HepG2 (cell line): Measurements from ENCODE around the gene KLHL18. TPM values are rescaled to one million over a fixed set of nuclear protein-coding genes. Genes with fewer than 3 reads are reported as not detected.

ENCODE experiments used
- ARID2 ChIP-seq: sonication (generic); formaldehyde crosslinking; IDR thresholded peaks from 2 replicates; pipeline ENCODE4 v1.8.1; 2022; ENCODE audit warnings: mild to moderate bottlenecking, missing genetic modification reagents, borderline replicate concordance
- ARID4A ChIP-seq: sonication (generic); formaldehyde crosslinking; IDR thresholded peaks from 2 replicates; pipeline ENCODE4 v1.5.0; 2020; ENCODE audit warnings: mild to moderate bottlenecking, missing genetic modification reagents, borderline replicate concordance
- ATF4 ChIP-seq, 2 experiments: fragments of 450-650 bp in 1 of 2; sonication (generic) in 1 of 2; formaldehyde crosslinking; IDR thresholded peaks; 2 replicates each; pipeline versions ENCODE4 v1.5.0 to v1.8.0; 2020 to 2022; ENCODE audit warnings: mild to moderate bottlenecking in 1 of 2, missing genetic modification reagents in 1 of 2
- DR1 ChIP-seq: sonication (generic); formaldehyde crosslinking; IDR thresholded peaks from 2 replicates; pipeline ENCODE4 v1.8.0; 2021; ENCODE audit warnings: mild to moderate bottlenecking, missing genetic modification reagents, inconsistent platforms
- IRX3 ChIP-seq: sonication (generic); formaldehyde crosslinking; IDR thresholded peaks from 2 replicates; pipeline ENCODE4 v1.8.1; 2023; ENCODE audit warnings: mild to moderate bottlenecking, low read depth, missing genetic modification reagents, borderline replicate concordance
- KIAA2018 ChIP-seq: sonication (generic); formaldehyde crosslinking; IDR thresholded peaks from 2 replicates; pipeline ENCODE4 v1.5.0; 2020; ENCODE audit warnings: mild to moderate bottlenecking, missing genetic modification reagents, borderline replicate concordance
- KLF11 ChIP-seq: IDR thresholded peaks from 2 replicates; pipeline ENCODE4 v1.6.1; 2016; ENCODE audit warnings: missing compliant biosample characterization
- POLR2A ChIP-seq, 2 experiments: IDR thresholded peaks; 2 replicates each; pipeline ENCODE4 v1.6.1; 2011; ENCODE audit warnings: low read depth in 2 of 2, low read length in 2 of 2, mild to moderate bottlenecking in 1 of 2, moderate library complexity in 1 of 2; ENCODE audit not compliant: insufficient read depth in 1 of 2
- U2AF1 ChIP-seq: fragments of 200-400 bp; formaldehyde crosslinking; optimal IDR thresholded peaks from 2 replicates; pipeline ENCODE3; 2017; ENCODE audit warnings: mild to moderate bottlenecking, low read depth, low read length
- YEATS4 ChIP-seq: sonication (generic); formaldehyde crosslinking; IDR thresholded peaks from 2 replicates; pipeline ENCODE4 v1.4.0; 2020; ENCODE audit warnings: missing genetic modification reagents, borderline replicate concordance
- ZBTB39 ChIP-seq: sonication (generic); formaldehyde crosslinking; IDR thresholded peaks from 2 replicates; pipeline ENCODE4 v1.5.0; 2020; ENCODE audit warnings: missing genetic modification reagents
- ZNF556 ChIP-seq: sonication (generic); formaldehyde crosslinking; IDR thresholded peaks from 2 replicates; pipeline ENCODE4 v1.4.0; 2020; ENCODE audit warnings: mild to moderate bottlenecking, missing genetic modification reagents, borderline replicate concordance
- polyA plus RNA-seq, 8 experiments: library from polyadenylated mRNA; depleted of rRNA in 3 of 8; stranded (reverse) in 7 of 8; unstranded in 1 of 8; fragments of >200 nt; fragmentation: Illumina TruSeq in 4 of 8; extraction: Trizol in 4 of 8; gene quantifications; 2 replicates each; pipeline versions ENCODE4 v1.2.1 to v1.2.3, GENCODE V29; 2011 to 2016; ENCODE audit warnings: low read depth in 4 of 8, missing spikeins in 1 of 8, mixed read lengths in 1 of 8; ENCODE audit not compliant: insufficient read depth in 1 of 8
- total RNA-seq, 5 experiments: library from RNA; depleted of rRNA; stranded (reverse); fragments of >200 nt; fragmentation: Illumina TruSeq; extraction: Trizol; gene quantifications; 2 replicates each; pipeline ENCODE4 v1.2.3, GENCODE V29; 2016; ENCODE audit warnings: low read depth in 1 of 5

KLHL18 gene
- total and polyA plus RNA-seq, 2 of the 13 experiments (the other 11 are each of a cell fraction or from before 2014, with no cell fraction given): 17.5 to 18.8 TPM

- TF ChIP-seq ARID2 (CRISPR knock-in tag) (peak; percentile 44; the same call in 1 of the 2 replicates), ARID4A (CRISPR knock-in tag) (peak; percentile 95), IRX3 (CRISPR knock-in tag) (peak; percentile 11; the same call in 1 of the 2 replicates), ZBTB39 (CRISPR knock-in tag) (peak; percentile 81; the same call in 1 of the 2 replicates), KIAA2018 (CRISPR knock-in tag) (0 out of 2 replicates have a peak, but pooled peaks have one; percentile 22), DR1 (CRISPR knock-in tag) (peak; percentile 81), ATF4 (CRISPR knock-in tag; IDR thresholded peaks at IDR 0.05) (no peak), YEATS4 (CRISPR knock-in tag) (peak; percentile 87; the same call in 1 of the 2 replicates), U2AF1 (no peak), POLR2A (IDR thresholded peaks at IDR 0.05; ENCODE audit: insufficient read depth in 1 of 2, low read depth in 2 of 2, low read length in 2 of 2) (peak; percentile 84 to 91), ZNF556 (0 out of 2 replicates have a peak, but pooled peaks have one; percentile 75), KLF11 (CRISPR knock-in tag) (0 out of 2 replicates have a peak, but pooled peaks have one; percentile 64)
Measured at GRCh38 chr3:47380601-47381316, 98.0 kb downstream of the KLHL18 start, which contains the start of gene PTPN23 (continued).
